DOHH2 (cell line): ENCODE measurements around the gene PDIA6.

Source experiments
- H3F3A ChIP-seq: fragments of 200-600 bp; sonication (generic), shearing (Covaris generic); 2 replicates; pipeline ENCODE4 v1.6.0; 2016; ENCODE audit warnings: antibody characterized with exemption, mild to moderate bottlenecking; ENCODE audit not compliant: control insufficient read depth, insufficient read depth
- H3K27ac ChIP-seq: fragments of 200-600 bp; sonication (generic); 2 replicates; pipeline ENCODE4 v1.5.1; 2014; ENCODE audit warnings: low read depth, mild to moderate bottlenecking, low read length, moderate library complexity
- H3K27me3 ChIP-seq: fragments of 200-600 bp; sonication (generic); 2 replicates; pipeline ENCODE4 v1.6.1; 2014; ENCODE audit warnings: mild to moderate bottlenecking, low read length, mixed read lengths; ENCODE audit not compliant: control insufficient read depth
- H3K36me3 ChIP-seq: fragments of 200-600 bp; sonication (generic); 2 replicates; pipeline ENCODE4 v1.6.1; 2014; ENCODE audit warnings: mild to moderate bottlenecking, low read length, moderate library complexity, mixed read lengths; ENCODE audit not compliant: control insufficient read depth
- H3K4me1 ChIP-seq: fragments of 200-600 bp; sonication (generic); 2 replicates; pipeline ENCODE4 v1.6.1; 2014; ENCODE audit warnings: mild to moderate bottlenecking, low read length, mixed read lengths; ENCODE audit not compliant: control insufficient read depth
- H3K4me2 ChIP-seq: fragments of 200-600 bp; sonication (generic); 2 replicates; pipeline ENCODE4 v1.6.0; 2014; ENCODE audit warnings: mild to moderate bottlenecking, low read length, moderate library complexity
- H3K4me3 ChIP-seq: fragments of 200-600 bp; sonication (generic); 2 replicates; pipeline ENCODE4 v1.5.1; 2014; ENCODE audit warnings: mild to moderate bottlenecking, low read length, mixed read lengths
- H3K79me2 ChIP-seq: fragments of 200-600 bp; sonication (generic); 2 replicates; pipeline ENCODE4 v1.6.1; 2014; ENCODE audit warnings: mild to moderate bottlenecking, low read length, mixed read lengths; ENCODE audit not compliant: control insufficient read depth
- H3K9me2 ChIP-seq: fragments of 200-600 bp; sonication (generic); replicated peaks from 2 replicates; pipeline ENCODE4 v1.6.1; 2014; ENCODE audit warnings: mild to moderate bottlenecking, low read length, mixed read lengths; ENCODE audit not compliant: control insufficient read depth
- H3K9me3 ChIP-seq: fragments of 200-600 bp; sonication (generic); 2 replicates; pipeline ENCODE4 v1.6.1; 2014; ENCODE audit warnings: antibody characterized with exemption, low read length, mixed read lengths; ENCODE audit not compliant: control insufficient read depth, insufficient read depth
- H4K20me1 ChIP-seq: fragments of 200-600 bp; sonication (generic); 2 replicates; pipeline ENCODE4 v1.6.0; 2014; ENCODE audit warnings: low read depth, mild to moderate bottlenecking, antibody characterized with exemption, low read length, moderate library complexity; ENCODE audit not compliant: control insufficient read depth, insufficient read depth
- CTCF ChIP-seq: fragments of 200-600 bp; sonication (generic); IDR thresholded peaks from one replicate; pipeline ENCODE4 v1.5.1; 2014; ENCODE audit warnings: antibody characterized with exemption, mild to moderate bottlenecking, low read depth, low read length; ENCODE audit not compliant: poor library complexity, severe bottlenecking
- EZH2phosphoT487 ChIP-seq: fragments of 200-600 bp; sonication (generic); IDR thresholded peaks from 2 replicates; pipeline ENCODE4 v1.6.1; 2017; ENCODE audit warnings: borderline replicate concordance, mild to moderate bottlenecking, antibody characterized with exemption, low read length, moderate library complexity, mixed read lengths

The PDIA6 gene

DNA sequence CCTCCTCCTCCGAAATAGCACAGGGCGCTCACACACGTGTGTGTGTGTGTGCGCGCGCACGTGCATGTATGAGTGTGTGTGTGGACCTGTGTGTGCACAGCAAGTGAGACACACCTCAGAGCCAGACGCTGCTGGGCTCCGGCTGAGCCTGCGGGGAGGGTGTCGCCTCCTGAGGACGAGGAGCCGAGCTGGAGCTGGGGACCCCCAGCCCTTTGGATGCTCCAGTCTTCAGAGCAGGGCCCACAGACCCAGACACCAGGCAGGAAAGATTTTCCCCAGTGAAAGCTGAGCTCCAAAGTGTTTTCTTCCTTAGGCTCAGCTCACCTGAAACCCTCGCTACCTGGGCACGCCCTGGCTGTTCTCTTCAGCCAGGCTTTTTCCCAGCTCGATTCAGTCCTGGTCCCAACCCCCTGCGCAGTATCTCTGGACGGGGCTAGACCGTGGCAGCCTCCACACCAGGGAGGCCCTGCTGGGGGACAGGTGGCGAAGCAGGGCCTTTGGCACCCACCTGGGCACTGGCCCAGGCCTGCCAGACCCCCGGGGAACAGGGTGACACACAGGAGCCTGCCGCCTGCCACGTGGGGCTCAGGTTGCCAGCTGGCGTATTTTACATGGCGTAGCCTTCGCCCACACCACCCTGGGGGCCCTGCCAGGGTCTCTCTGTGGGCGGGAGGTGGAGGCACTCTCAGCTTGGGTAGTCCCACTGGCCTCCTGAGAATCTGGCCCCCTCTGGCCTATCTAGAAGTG, 36.2 kb downstream of the PDIA6 start:
- TF ChIP-seq EZH2phosphoT487 = no peak
- no peak for TF ChIP-seq CTCF
- Histone ChIP-seq H3K4me2 (no peak overlapping the region), H3K27me3 (no peaks in the 10 kb centered on the region), H3K9me3 (no peaks in the 10 kb centered on the region), H3K4me1 (no peaks in the 10 kb centered on the region), H3K9me2 (no peaks in the 10 kb centered on the region), H3K4me3 (no peak overlapping the region), H4K20me1 (no peaks in the 10 kb centered on the region; the same call in 1 of the 2 replicates), H3K27ac (no peak overlapping the region), H3F3A (no peaks in the 10 kb centered on the region), H3K36me3 (peaks cover 11% of the 10 kb centered on the region), H3K79me2 (no peaks in the 10 kb centered on the region)

DNA sequence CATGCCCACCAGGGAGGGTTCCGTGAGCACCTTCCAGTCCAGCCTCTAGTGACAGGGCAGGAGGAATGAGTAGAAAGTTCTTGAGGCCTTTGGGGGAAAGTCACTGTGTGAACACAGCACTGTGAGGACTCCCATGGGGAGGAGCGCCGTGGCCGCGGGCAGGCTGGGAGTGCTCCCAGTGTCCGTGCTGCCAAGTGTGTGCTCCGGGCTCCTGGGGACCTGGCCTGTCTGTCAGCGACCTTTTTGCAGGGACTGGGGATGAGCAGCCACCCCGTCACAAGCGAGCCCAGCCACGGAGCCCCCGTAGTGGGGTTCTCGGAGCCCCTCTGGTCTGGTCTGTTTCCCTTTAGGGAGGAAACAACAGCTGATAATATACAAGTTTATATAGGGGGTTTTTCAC, 36.8 kb downstream of the PDIA6 start:
- H3K4me3 ChIP-seq = no peak overlapping the region
- no peaks in the 10 kb centered on the region for H3F3A ChIP-seq
- H4K20me1 ChIP-seq = no peaks in the 10 kb centered on the region; the same call in 1 of the 2 replicates
- H3K79me2 ChIP-seq = no peaks in the 10 kb centered on the region
- H3K27ac ChIP-seq = no peak overlapping the region
- peaks cover 6% of the 10 kb centered on the region; the same call in 1 of the 2 replicates for H3K36me3 ChIP-seq
- no peaks in the 10 kb centered on the region for H3K4me1 ChIP-seq
- no peak for TF ChIP-seq EZH2phosphoT487
- no peak for TF ChIP-seq CTCF
- H3K9me2 ChIP-seq = no peaks in the 10 kb centered on the region
- no peak overlapping the region for H3K4me2 ChIP-seq
- H3K9me3 ChIP-seq = no peaks in the 10 kb centered on the region
- no peaks in the 10 kb centered on the region for H3K27me3 ChIP-seq

- TF ChIP-seq CTCF = no peak
- no peak for TF ChIP-seq EZH2phosphoT487
- Histone ChIP-seq H3K9me2 (no peaks in the 10 kb centered on the region), H3K27me3 (no peaks in the 10 kb centered on the region), H3F3A (no peaks in the 10 kb centered on the region), H3K4me2 (no peak overlapping the region), H3K79me2 (no peaks in the 10 kb centered on the region), H3K9me3 (no peaks in the 10 kb centered on the region), H3K36me3 (peaks cover 3% of the 10 kb centered on the region; the same call in 1 of the 2 replicates), H3K27ac (no peak overlapping the region), H3K4me3 (no peak overlapping the region), H4K20me1 (no peaks in the 10 kb centered on the region; the same call in 1 of the 2 replicates), H3K4me1 (no peaks in the 10 kb centered on the region)
Observed at GRCh38 chr2:10775021-10775780, 37.4 kb downstream of the PDIA6 start.
